Fibroblast of the aortic adventitia (primary cell): Measurements from ENCODE around the gene RSPO3. TPM values are rescaled to one million over a fixed set of nuclear protein-coding genes. Genes with fewer than 3 reads are reported as not detected.
A peak's percentile ranks its signal among the peaks of the same experiment; 100 is the strongest.
"Not testable (repeated sequence)": the region's sequence is repeated elsewhere in the genome, so short reads cannot be mapped to it uniquely, and the experiment has no call there.

Experiments
- DNase-seq: peaks from one replicate; pipeline ENCODE4 v3.0.0-alpha.2; 2010; ENCODE audit warnings: low read depth
- H3K4me3 ChIP-seq: 2 replicates; pipeline ENCODE4 v1.5.1; 2011; ENCODE audit warnings: low read depth, mild to moderate bottlenecking, control low read depth, low read length, moderate library complexity
- CTCF ChIP-seq: IDR thresholded peaks from 2 replicates; pipeline ENCODE4 v1.5.1; 2011; ENCODE audit warnings: mild to moderate bottlenecking, low read length, control low read depth, inconsistent platforms; ENCODE audit not compliant: insufficient read depth
- total RNA-seq: library from RNA; depleted of rRNA; stranded (reverse); fragments of >200 nt; gene quantifications from 2 replicates; pipeline ENCODE4 v1.2.3, GENCODE V29; 2012; ENCODE audit warnings: low replicate concordance

RSPO3 gene
- total RNA-seq, 1 donor: 2.5 TPM

GRCh38 chr6:127096167-127096566 is 22.3 kb upstream of the RSPO3 start:
- no peak overlapping the region for H3K4me3 ChIP-seq
- no peak for TF ChIP-seq CTCF
- DNase-seq: no peak

DNA sequence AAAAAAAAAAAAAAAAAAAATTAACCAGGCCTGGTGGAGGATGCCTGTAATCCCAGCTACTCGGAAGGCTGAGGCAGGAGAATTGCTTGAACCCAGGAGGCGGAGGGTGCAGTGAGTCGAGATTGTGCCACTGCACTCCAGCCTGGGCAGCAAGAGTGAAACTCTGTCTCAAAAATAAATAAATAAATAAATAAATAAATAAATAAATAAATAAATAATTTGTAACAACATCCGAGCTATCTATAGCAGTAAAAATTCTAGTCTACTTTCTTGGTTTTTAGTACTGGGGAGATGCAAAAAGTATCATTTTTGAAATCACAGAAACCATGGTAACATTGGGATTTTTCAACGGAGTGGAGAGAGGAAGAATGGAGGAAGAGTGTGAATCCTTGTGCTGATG is 21.0 kb upstream of the RSPO3 start:
- H3K4me3 ChIP-seq, DNase-seq: not testable (repeated sequence)

DNA sequence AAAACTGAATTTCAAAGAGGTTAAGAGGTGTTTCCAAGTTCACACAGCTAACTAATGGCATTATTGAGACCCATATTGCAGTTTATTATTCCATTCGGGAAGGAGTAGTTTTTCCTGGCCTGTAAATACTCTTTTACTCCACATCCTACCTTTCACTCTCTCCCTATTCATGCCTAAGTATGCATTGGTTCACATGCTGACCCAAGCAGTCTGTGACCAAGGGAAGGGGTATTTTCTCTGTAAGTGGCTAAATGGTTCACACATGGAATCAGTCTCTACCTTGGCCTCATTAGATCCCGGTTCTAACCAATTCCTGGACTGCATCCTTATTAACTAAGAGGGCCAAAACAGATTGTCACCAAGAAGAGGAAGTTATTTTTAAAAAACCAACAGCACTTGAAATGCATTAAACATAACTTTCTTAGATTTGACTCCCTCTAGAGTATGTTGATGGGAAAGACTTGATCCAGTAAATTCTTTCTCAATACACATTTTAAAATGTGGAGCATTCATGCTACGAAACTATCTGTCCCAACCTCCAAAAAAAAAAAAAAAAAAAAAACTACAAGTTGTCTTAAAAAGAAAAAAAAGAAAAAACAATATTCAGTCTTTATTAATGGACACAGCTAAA is 17.8 kb upstream of the RSPO3 start:
- no peak overlapping the region for H3K4me3 ChIP-seq
- peak; percentile 53 for TF ChIP-seq CTCF
- DNase-seq: peak; percentile 63

- no peak for TF ChIP-seq CTCF
- H3K4me3 ChIP-seq: no peak overlapping the region
- peak; percentile 91 for DNase-seq
These were observed 16.2 kb upstream of the RSPO3 start for GRCh38 chr6:127102299-127102698.

DNA sequence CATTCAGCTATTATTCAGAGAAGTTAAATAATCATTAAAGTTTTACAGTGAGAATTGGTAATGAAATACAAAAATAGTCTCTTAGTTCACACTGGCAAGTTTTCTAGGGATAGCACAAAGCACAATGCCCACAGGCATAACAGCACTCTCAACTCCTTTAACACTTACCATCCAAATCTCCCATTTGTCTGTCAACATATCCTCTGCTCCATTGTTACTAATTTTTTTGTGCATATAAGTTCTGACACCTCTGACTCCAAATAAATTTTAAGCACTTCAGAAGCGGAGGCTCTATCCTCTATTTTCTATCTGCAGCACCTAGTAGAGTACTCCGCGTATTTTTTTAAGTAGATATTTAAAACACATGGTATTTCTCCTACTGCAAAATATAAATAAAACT is 15.6 kb upstream of the RSPO3 start:
- no peak for TF ChIP-seq CTCF
- DNase-seq: no peak
- H3K4me3 ChIP-seq: no peak overlapping the region

DNA sequence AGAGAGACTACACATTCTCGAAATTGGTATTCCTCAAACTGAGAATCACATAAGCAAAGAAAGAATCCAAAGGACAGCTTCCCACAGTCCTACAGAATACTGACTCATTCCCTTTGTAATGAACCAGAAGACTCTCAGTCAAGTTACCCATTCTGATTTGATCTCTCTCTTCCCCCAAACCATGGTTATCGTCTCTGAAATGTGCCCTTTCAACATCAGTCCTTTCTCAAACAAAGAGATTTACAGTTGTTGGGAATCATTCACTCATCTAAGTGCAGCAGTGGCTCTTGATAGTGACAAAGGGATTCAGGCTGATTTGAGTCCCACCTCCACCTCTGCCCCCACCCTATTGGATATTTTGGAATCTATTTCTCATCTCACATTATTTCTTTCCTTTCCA is 15.0 kb upstream of the RSPO3 start:
- no peak for TF ChIP-seq CTCF
- H3K4me3 ChIP-seq: no peak overlapping the region
- DNase-seq: no peak

- H3K4me3 ChIP-seq: no peak overlapping the region
- TF ChIP-seq CTCF: no peak
- no peak for DNase-seq
These were observed 10.6 kb upstream of the RSPO3 start for GRCh38 chr6:127107916-127108315.
